HG03439 (cell line): ENCODE measurements around the gene POMGNT1.

Experiments
- ATAC-seq: cut with Tn5 transposase; IDR thresholded peaks from one replicate; pipeline ENCODE4 v1.9.1; 2021; ENCODE audit warnings: mild to moderate bottlenecking, moderate library complexity; ENCODE audit not compliant: unreplicated experiment

POMGNT1 gene

DNA sequence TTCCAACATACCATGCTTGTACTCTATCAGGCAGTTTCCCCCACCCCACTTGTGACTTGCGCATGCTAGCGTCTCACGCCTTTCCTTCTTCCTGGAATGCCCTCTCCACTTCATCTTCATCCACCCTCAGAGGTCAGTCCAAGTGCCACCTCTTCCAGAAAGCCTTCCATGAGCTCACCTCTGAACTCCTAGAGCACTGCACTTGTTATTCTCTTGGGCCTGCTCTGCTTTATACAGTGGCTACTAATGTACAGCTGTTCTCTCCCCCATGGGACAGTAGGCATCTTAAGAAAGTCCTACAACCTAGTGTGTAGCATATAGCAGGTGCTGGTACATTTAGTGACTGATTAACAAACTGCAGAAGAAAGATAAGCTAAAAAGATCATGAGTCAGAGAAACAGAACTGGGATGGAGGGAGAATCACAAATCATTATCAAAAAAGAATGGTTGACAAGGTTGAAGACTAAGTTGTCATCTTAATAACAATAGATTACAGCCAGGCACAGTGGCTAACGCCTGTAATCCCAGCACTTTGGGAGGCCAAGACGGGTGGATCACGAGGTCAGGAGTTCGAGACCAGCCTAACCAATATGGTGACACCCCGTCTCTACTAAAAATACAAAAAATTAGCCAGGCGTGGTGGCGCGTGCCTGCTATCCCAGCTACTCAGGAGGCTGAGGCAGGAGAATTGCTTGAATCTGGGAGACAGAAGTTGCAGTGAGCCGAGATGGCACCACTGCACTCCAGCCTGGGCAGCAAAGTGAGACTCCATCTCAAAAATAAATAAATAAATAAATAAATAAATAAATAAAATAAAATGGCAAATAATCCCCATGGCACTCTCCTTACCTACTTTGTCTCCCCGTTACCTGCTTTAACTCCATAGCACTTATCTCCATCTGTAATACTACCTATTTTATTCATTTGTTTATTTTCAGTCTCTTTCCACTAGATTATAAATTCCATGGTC is 39.6 kb downstream of the POMGNT1 start:
- ATAC-seq, result no peak

DNA sequence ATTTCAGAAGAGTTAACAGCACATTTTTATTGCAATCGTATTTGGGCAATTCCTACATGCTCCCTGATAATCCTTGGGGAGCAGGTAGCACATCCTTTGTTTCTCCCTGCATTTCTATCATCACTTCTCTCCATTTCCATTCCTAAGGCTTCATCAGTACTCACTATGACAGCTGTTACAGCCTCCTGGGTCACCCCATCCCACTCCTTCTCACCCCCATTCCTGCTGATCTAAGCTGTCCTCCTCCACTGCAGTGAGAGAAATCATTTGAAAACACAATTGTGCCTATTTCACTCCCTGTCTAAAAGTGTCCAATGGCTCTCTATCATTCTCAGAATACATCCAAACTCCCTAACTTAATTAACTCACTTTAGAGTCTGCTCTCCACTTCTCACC is 40.3 kb downstream of the POMGNT1 start:
- no peak for ATAC-seq

DNA sequence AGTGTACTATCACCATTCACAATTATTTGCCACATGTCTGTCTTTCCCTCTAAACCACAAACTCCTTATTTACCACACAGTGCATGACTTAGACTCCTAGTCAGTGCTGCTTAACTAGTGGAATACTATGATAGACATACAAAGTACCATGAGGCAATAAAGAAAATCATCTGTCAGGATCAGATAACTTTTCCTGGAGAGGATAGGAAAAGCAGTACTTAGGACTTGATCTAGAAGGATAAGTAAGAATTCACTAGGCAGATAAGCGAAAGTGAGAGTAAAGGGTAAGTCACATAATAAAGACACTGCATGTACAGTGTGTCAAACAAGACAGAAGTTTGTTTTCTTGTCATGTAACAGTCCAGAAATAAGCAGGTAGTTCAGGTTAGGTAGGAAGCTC is 44.5 kb downstream of the POMGNT1 start:
- ATAC-seq, result no peak

DNA sequence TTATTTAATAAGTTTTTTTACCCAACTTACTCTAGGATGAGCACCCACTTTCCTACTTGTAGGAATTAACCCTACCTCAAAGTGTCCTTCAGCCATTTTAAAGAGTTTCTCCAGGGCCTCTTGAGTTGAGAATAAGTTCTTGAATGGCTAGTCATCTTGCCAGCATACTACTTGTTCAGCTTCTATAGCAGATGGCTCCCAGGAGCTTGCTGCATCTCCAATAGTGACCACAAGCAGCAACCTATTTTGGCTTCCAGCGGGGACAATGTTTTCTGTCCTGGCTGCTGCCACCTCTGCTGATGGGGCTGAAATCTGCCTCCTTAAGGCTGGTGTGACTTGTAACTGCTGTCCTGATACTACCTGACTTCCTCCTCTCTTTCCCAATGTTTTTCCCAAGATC is 45.0 kb downstream of the POMGNT1 start:
- ATAC-seq, result no peak

DNA sequence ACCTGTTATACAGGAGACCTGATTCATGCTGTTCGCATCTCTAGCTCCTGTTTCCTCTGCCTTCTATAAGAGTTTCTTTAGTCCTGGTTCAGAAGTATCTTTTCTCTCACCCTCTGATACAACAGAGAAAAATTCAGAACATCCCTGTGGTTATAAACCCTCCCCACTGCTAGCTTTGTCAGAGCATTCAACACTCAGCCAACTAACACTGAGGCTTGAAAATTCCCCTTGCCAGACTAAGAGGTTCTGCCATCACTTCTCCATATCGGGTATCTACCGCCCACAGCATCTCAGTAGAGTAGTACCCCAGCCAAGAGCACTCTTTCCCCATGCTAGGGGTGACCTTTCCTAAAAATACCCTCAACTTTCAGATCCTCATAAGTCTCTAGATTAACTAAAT is 46.2 kb downstream of the POMGNT1 start:
- no peak for ATAC-seq

DNA sequence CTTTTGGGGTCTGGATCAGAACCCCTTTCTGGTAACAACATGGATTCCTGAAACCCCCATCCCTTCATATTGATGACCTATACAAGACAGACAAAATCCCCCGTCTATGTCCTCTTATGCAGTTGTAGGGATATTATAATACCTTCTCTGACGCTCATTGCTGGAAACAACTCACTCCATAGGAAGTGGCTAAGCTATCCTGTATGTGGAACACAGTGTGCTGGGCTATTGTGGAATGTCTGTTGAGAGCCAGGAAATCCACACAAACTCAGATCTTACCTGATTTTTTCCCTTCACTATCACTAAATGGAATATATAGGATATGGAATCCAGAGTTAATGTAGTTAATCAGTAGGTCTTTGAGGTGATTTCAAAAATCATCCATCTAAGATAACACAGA is 48.1 kb downstream of the POMGNT1 start:
- ATAC-seq, result no peak

DNA sequence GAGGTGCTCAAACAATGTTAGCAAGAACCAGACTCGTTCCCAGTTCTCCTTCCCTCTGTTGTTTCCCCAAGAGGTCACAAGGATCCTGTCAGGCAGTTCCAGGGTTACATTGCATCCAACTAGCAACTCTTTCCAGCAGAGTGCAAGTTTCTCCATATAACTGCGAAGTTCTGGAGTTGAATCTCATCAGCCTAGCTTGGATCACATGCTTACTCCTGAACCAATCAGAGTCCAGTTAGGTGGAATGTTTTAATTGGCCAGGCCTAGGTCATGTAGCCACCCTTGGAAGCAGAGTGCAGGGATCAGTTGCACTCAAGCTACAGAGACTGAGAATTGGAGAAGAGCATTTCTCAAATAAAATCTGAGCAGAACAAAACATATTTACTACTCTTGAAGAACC is 49.9 kb downstream of the POMGNT1 start:
- ATAC-seq, result no peak
